ENCODE results near the gene CYP3A4. TPM values are rescaled to one million over a fixed set of nuclear protein-coding genes. Genes with fewer than 3 reads are reported as not detected.

The CYP3A4 gene
- total and polyA plus RNA-seq, 7 donors: 0.25 to 3.6 (median 0.69) TPM; not detected in 4

DNA sequence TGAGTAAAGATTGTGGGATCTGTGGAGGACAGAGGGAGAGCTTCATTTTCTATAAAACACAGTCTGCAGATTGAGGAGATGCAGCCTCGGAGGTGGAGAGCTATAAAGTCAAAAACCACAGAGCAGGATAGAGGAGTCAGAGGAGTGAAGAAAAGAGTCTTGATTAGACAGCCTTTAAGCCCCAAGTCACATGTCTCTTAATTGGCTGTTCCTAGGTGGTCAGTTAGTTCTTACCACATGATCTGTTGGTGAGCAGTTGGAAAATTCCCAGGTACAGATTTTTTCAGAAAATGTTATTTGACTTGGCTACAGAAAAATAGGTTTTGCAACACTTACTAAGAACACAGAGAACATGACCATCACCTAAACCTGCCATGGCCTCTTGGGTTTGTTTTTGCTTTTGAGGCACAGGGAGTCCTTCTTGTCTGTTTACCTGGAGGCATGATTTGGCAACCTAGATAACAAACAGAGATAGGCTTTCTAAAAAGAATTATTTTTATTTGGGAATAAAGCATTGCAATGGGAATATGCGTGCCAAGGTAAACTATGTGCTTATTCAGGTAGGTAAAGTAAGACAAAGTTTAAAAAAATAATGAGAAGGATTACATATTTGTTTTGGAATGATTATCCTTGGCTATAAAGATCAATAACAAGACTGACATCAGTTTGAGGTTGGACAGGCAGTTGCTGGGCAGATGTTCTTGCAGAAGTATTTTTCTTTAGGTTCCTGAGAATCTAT is 43.2 kb upstream of the CYP3A4 start:
- no peaks in the 10 kb centered on the region for H3K4me1 ChIP-seq
- WGBS, 2 donors: 48 to 78% methylated on average over 2 of the region's 2 CpGs
- H3K4me3 ChIP-seq: no peak overlapping the region
- no peak overlapping the region for H3K27ac ChIP-seq
- TF ChIP-seq, protein P1, sequence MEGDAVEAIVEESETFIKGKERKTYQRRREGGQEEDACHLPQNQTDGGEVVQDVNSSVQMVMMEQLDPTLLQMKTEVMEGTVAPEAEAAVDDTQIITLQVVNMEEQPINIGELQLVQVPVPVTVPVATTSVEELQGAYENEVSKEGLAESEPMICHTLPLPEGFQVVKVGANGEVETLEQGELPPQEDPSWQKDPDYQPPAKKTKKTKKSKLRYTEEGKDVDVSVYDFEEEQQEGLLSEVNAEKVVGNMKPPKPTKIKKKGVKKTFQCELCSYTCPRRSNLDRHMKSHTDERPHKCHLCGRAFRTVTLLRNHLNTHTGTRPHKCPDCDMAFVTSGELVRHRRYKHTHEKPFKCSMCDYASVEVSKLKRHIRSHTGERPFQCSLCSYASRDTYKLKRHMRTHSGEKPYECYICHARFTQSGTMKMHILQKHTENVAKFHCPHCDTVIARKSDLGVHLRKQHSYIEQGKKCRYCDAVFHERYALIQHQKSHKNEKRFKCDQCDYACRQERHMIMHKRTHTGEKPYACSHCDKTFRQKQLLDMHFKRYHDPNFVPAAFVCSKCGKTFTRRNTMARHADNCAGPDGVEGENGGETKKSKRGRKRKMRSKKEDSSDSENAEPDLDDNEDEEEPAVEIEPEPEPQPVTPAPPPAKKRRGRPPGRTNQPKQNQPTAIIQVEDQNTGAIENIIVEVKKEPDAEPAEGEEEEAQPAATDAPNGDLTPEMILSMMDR (IDR thresholded peaks at IDR 0.05): no peak
- TF ChIP-seq POLR2AphosphoS5 (IDR thresholded peaks at IDR 0.05): no peak
- TF ChIP-seq EP300 (IDR thresholded peaks at IDR 0.05): no peak
- no peak for TF ChIP-seq POLR2A (IDR thresholded peaks at IDR 0.05)
- H3K27me3 ChIP-seq: no peaks in the 10 kb centered on the region
- no peak for DNase-seq
- no peaks in the 10 kb centered on the region for H3K9me3 ChIP-seq
- H3K36me3 ChIP-seq: no peaks in the 10 kb centered on the region
- intact Hi-C loops (cut with DNase I): no loop called here

- no peaks in the 10 kb centered on the region for H3K9me3 ChIP-seq
- TF ChIP-seq POLR2A (IDR thresholded peaks at IDR 0.05): no peak
- TF ChIP-seq, protein P1 (IDR thresholded peaks at IDR 0.05): no peak
- TF ChIP-seq EP300 (IDR thresholded peaks at IDR 0.05): no peak
- no peak for TF ChIP-seq POLR2AphosphoS5 (IDR thresholded peaks at IDR 0.05)
- no peak overlapping the region for H3K27ac ChIP-seq
- no peak overlapping the region for H3K4me3 ChIP-seq
- H3K4me1 ChIP-seq: no peaks in the 10 kb centered on the region
- intact Hi-C loops (cut with DNase I): no loop called here
- no peaks in the 10 kb centered on the region for H3K27me3 ChIP-seq
- no peak for DNase-seq
- no peaks in the 10 kb centered on the region for H3K36me3 ChIP-seq
These were observed 41.9 kb upstream of the CYP3A4 start for GRCh38 chr7:99825873-99826272.

- WGBS, 2 donors: 81 to 82% methylated on average over 1 of the region's 1 CpG
- no peak overlapping the region for H3K4me3 ChIP-seq
- H3K27me3 ChIP-seq: no peaks in the 10 kb centered on the region
- H3K27ac ChIP-seq: no peak overlapping the region
- TF ChIP-seq POLR2AphosphoS5 (IDR thresholded peaks at IDR 0.05) (no peak), POLR2A (IDR thresholded peaks at IDR 0.05) (no peak), EP300 (IDR thresholded peaks at IDR 0.05) (no peak)
- TF ChIP-seq, protein P1 (IDR thresholded peaks at IDR 0.05): no peak
- no peaks in the 10 kb centered on the region for H3K36me3 ChIP-seq
- no peaks in the 10 kb centered on the region for H3K4me1 ChIP-seq
- intact Hi-C loops (cut with DNase I): no loop called here
- DNase-seq: no peak
- H3K9me3 ChIP-seq: no peaks in the 10 kb centered on the region
These were observed 41.5 kb upstream of the CYP3A4 start for GRCh38 chr7:99825452-99825851.

- Histone ChIP-seq H3K27ac (no peak overlapping the region), H3K4me1 (no peaks in the 10 kb centered on the region), H3K27me3 (no peaks in the 10 kb centered on the region), H3K36me3 (no peaks in the 10 kb centered on the region), H3K9me3 (no peaks in the 10 kb centered on the region), H3K4me3 (no peak overlapping the region)
- WGBS, 2 donors: 93 to 96% methylated on average over 3 of the region's 3 CpGs
- no peak for DNase-seq
- TF ChIP-seq EP300 (IDR thresholded peaks at IDR 0.05): no peak
- TF ChIP-seq POLR2A (IDR thresholded peaks at IDR 0.05): no peak
- TF ChIP-seq, protein P1 (IDR thresholded peaks at IDR 0.05): no peak
- TF ChIP-seq POLR2AphosphoS5 (IDR thresholded peaks at IDR 0.05): no peak
- intact Hi-C loops (cut with DNase I): no loop called here
These were observed 40.1 kb upstream of the CYP3A4 start for GRCh38 chr7:99824091-99824490.
